Measurements from ENCODE around the gene MAST4. TPM values are rescaled to one million over a fixed set of nuclear protein-coding genes. Genes with fewer than 3 reads are reported as not detected.

The MAST4 gene
- total and polyA plus RNA-seq, 2 of the 4 experiments (the other 2 are of a cell fraction) = 4.8 to 6.8 TPM

- Histone ChIP-seq H4K20me1 (ENCODE audit: insufficient read depth, low read length) (no peaks in the 10 kb centered on the region), H3K4me1 (ENCODE audit: control insufficient read depth, insufficient read depth, low read length) (no peaks in the 10 kb centered on the region), H2AK9ac (replicated peaks; ENCODE audit: low read depth, low read length, poor library complexity) (no peak overlapping the region), H3K9ac (ENCODE audit: low read depth, low read length) (no peak overlapping the region), H3K14ac (replicated peaks; ENCODE audit: low read depth, low read length) (no peak overlapping the region), H2BK120ac (ENCODE audit: low read depth, low read length) (no peak overlapping the region), H4K5ac (ENCODE audit: low read depth, low read length) (no peak overlapping the region), H2BK5ac (ENCODE audit: low read depth, low read length, poor library complexity, severe bottlenecking) (no peak overlapping the region), H3K4ac (ENCODE audit: low read depth, low read length) (no peak overlapping the region), H3K56ac (ENCODE audit: extremely low read depth, insufficient read depth, low read length) (no peak overlapping the region), H3K9me3 (ENCODE audit: control insufficient read depth, insufficient read depth, low read length) (no peaks in the 10 kb centered on the region), H3K9me1 (ENCODE audit: insufficient read depth, low read length) (no peaks in the 10 kb centered on the region), H3K36me3 (ENCODE audit: control insufficient read depth, insufficient read depth, low read length) (no peaks in the 10 kb centered on the region), H3K79me1 (ENCODE audit: low read depth in 1 of 2, low read length in 2 of 2) (no peaks in the 10 kb centered on the region), H3K18ac (ENCODE audit: low read depth, low read length) (no peak overlapping the region), H2BK15ac (ENCODE audit: low read depth, low read length) (no peak overlapping the region), H3K27me3 (ENCODE audit: control insufficient read depth, insufficient read depth, low read length) (no peaks in the 10 kb centered on the region; the same call in 1 of the 2 replicates), H2AK5ac (ENCODE audit: low read depth, low read length) (no peak overlapping the region), H3K4me2 (ENCODE audit: low read depth, low read length) (no peak overlapping the region), H3K27ac (ENCODE audit: insufficient read depth, low read length) (no peak overlapping the region), H4K8ac (ENCODE audit: low read depth in 2 of 2, low read length in 2 of 2) (no peak overlapping the region), H3K23ac (ENCODE audit: low read depth, low read length) (no peak overlapping the region), H2AFZ (replicated peaks; ENCODE audit: low read length, poor library complexity) (no peak overlapping the region), H3K4me3 (ENCODE audit: insufficient read depth, low read depth, low read length) (no peak overlapping the region), H4K91ac (ENCODE audit: insufficient read depth, low read depth, low read length) (no peak overlapping the region), H2BK20ac (ENCODE audit: low read depth, low read length) (no peak overlapping the region)
- intact Hi-C loops (cut with micrococcal nuclease) = no loop called here
- CTCF ChIA-PET = no interaction called here
- no TSS peak for BruUV-seq (replicated peaks)
- 80% methylated on average over 1 of the region's 3 CpGs; no CpG with 5 or more reads in 1 of the 2 experiments for WGBS, 2 experiments (ENCODE audit: extremely low coverage in 2 of 2, insufficient read length in 1 of 2)
- dilution Hi-C loops (cut with HindIII; ENCODE audit: low sequenced_read_pairs, unreplicated experiment) = no loop called here
- POLR2A ChIA-PET (ENCODE audit: unreplicated experiment) = no interaction called here
- no peak for ATAC-seq (ENCODE audit: low read depth)
- in situ Hi-C loops (cut with MboI; ENCODE audit: low sequenced_read_pairs) = no loop called here
- no peak for DNase-seq
- TF ChIP-seq CHD1 (IDR thresholded peaks at IDR 0.05; ENCODE audit: low read depth, low read length) (no peak), RAD21 (IDR thresholded peaks at IDR 0.05; ENCODE audit: low read length) (no peak), CEBPB (IDR thresholded peaks at IDR 0.05; ENCODE audit: low read depth, low read length) (no peak), RCOR1 (IDR thresholded peaks at IDR 0.05; ENCODE audit: insufficient replicate concordance, low read length) (no peak), MAFK (IDR thresholded peaks at IDR 0.05; ENCODE audit: low read depth, low read length) (no peak), SMC3 (IDR thresholded peaks at IDR 0.05; ENCODE audit: low read depth, low read length) (no peak), BHLHE40 (IDR thresholded peaks at IDR 0.05; ENCODE audit: low read depth, low read length) (no peak), POLR2A (IDR thresholded peaks at IDR 0.05; ENCODE audit: low read depth, low read length) (no peak), ELK1 (IDR thresholded peaks at IDR 0.05; ENCODE audit: borderline replicate concordance, low read depth, low read length) (no peak), MXI1 (IDR thresholded peaks at IDR 0.05; ENCODE audit: borderline replicate concordance, low read depth, low read length) (no peak), NFE2L2 (IDR thresholded peaks at IDR 0.05; ENCODE audit: low read depth, low read length) (no peak), FOS (IDR thresholded peaks at IDR 0.05; ENCODE audit: low read depth, low read length) (no peak), RFX5 (IDR thresholded peaks at IDR 0.05; ENCODE audit: low read depth, low read length) (no peak)
- TF ChIP-seq, protein P1, sequence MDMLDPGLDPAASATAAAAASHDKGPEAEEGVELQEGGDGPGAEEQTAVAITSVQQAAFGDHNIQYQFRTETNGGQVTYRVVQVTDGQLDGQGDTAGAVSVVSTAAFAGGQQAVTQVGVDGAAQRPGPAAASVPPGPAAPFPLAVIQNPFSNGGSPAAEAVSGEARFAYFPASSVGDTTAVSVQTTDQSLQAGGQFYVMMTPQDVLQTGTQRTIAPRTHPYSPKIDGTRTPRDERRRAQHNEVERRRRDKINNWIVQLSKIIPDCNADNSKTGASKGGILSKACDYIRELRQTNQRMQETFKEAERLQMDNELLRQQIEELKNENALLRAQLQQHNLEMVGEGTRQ (IDR thresholded peaks at IDR 0.05; ENCODE audit: low read depth, low read length) = no peak
Observed at GRCh38 chr5:66909364-66909763, 313.2 kb downstream of the MAST4 start.

Measured in IMR-90 (cell line).